PC-3 (cell line): ENCODE results near the gene FAM83E. TPM values are rescaled to one million over a fixed set of nuclear protein-coding genes. Genes with fewer than 3 reads are reported as not detected.
"Not testable (repeated sequence)": the region's sequence is repeated elsewhere in the genome, so short reads cannot be mapped to it uniquely, and the experiment has no call there.

ENCODE experiments used
- ATAC-seq: fragments of 200-7000 bp; cut with Tn5 transposase; 2 replicates; pipeline ENCODE4 v1.9.1; 2020; ENCODE audit warnings: mild to moderate bottlenecking, moderate library complexity
- BruUV-seq: library from RNA; stranded (reverse); fragments of 400-500 nt; replicated peaks from 2 replicates; lab custom pipeline; 2021; lab: Mats Ljungman, UMichigan
- CTCF ChIA-PET: fragments of 300-600 bp; sonication (Branson Sonifier 250); formaldehyde crosslinking; loops from one replicate; lab custom pipeline; 2022; ENCODE audit warnings: antibody characterized with exemption; lab: Charles Lee
- POLR2A ChIA-PET: fragments of 300-600 bp; sonication (Branson Sonifier 250); formaldehyde crosslinking; loops from one replicate; lab custom pipeline; 2022; ENCODE audit warnings: antibody characterized with exemption; ENCODE audit not compliant: unreplicated experiment; lab: Charles Lee
- DNase-seq: peaks from one replicate; pipeline ENCODE4 v3.0.0-alpha.2; 2015
- H2AFZ ChIP-seq: fragments of 300-600 bp; sonication (generic); 2 replicates; pipeline ENCODE4 v1.6.0; 2016; ENCODE audit warnings: antibody characterized with exemption, low read length
- H3F3A ChIP-seq: fragments of 300-600 bp; sonication (generic); one replicate; pipeline ENCODE4 v1.6.0; 2017; ENCODE audit warnings: antibody characterized with exemption, low read length, control low read depth, mild to moderate bottlenecking; ENCODE audit not compliant: unreplicated experiment
- H3K27ac ChIP-seq: fragments of 300-600 bp; sonication (generic); 2 replicates; pipeline ENCODE4 v1.5.1; 2016; ENCODE audit warnings: mild to moderate bottlenecking, low read length
- H3K27me3 ChIP-seq: fragments of 300-600 bp; sonication (generic); 2 replicates; pipeline ENCODE4 v1.6.1; 2016; ENCODE audit warnings: low read length, mixed read lengths
- H3K36me3 ChIP-seq: fragments of 300-600 bp; sonication (generic); 2 replicates; pipeline ENCODE4 v1.6.1; 2016; ENCODE audit warnings: low read depth, mixed run types, low read length, mixed read lengths
- H3K4me1 ChIP-seq: fragments of 300-600 bp; sonication (generic); 2 replicates; pipeline ENCODE4 v1.5.1; 2016; ENCODE audit warnings: low read length; ENCODE audit not compliant: insufficient read depth
- H3K4me2 ChIP-seq: fragments of 300-600 bp; sonication (generic); 2 replicates; pipeline ENCODE4 v1.6.0; 2016; ENCODE audit warnings: low read length
- H3K4me3 ChIP-seq: fragments of 300-600 bp; sonication (generic); 2 replicates; pipeline ENCODE4 v1.5.1; 2016; ENCODE audit warnings: mild to moderate bottlenecking, low read length, mixed read lengths
- H3K79me2 ChIP-seq: fragments of 300-600 bp; sonication (generic); 2 replicates; pipeline ENCODE4 v1.6.1; 2017; ENCODE audit warnings: low read length, mixed read lengths
- H3K9ac ChIP-seq: fragments of 300-600 bp; sonication (generic); 2 replicates; pipeline ENCODE4 v1.6.0; 2016; ENCODE audit warnings: mild to moderate bottlenecking, low read length
- H3K9me2 ChIP-seq: fragments of 300-600 bp; sonication (generic); replicated peaks from 2 replicates; pipeline ENCODE4 v1.6.1; 2016; ENCODE audit warnings: mixed run types, low read length, mixed read lengths
- H3K9me3 ChIP-seq: fragments of 300-600 bp; sonication (generic); 2 replicates; pipeline ENCODE4 v1.6.1; 2016; ENCODE audit warnings: low read length, mixed read lengths
- H4K20me1 ChIP-seq: fragments of 300-600 bp; sonication (generic); 2 replicates; pipeline ENCODE4 v1.6.1; 2016; ENCODE audit warnings: low read length, mixed read lengths
- CTCF ChIP-seq: fragments of 300-600 bp; sonication (generic); conservative IDR thresholded peaks from 2 replicates; pipeline ENCODE4 v1.5.1; 2017; ENCODE audit warnings: antibody characterized with exemption, low read depth, mild to moderate bottlenecking, low read length
- EZH2 ChIP-seq: fragments of 300-600 bp; sonication (generic); IDR thresholded peaks from one replicate; pipeline ENCODE4 v1.6.1; 2017; ENCODE audit warnings: antibody characterized with exemption, mild to moderate bottlenecking, low read length; ENCODE audit not compliant: unreplicated experiment
- EZH2phosphoT487 ChIP-seq: fragments of 300-600 bp; sonication (generic); IDR thresholded peaks from 2 replicates; pipeline ENCODE4 v1.6.1; 2018; ENCODE audit warnings: mild to moderate bottlenecking, antibody characterized with exemption, low read length, borderline replicate concordance
- intact Hi-C: fragments of 100-400 bp; cut with micrococcal nuclease; formaldehyde crosslinking; loops from 2 replicates; pipeline ENCODE4 v1.9.0; 2023
- total RNA-seq: library from RNA; depleted of rRNA; stranded (reverse); fragments of >200 nt; gene quantifications from 2 replicates; pipeline ENCODE4 v1.2.3, GENCODE V29; 2014

Gene FAM83E
- total RNA-seq, 1 experiment from 2014 or later = 4.6 TPM

- H3K4me1 ChIP-seq = peaks cover 24% of the 10 kb centered on the region
- no peaks in the 10 kb centered on the region for H3K79me2 ChIP-seq
- H3K27ac ChIP-seq = no peak overlapping the region
- peaks cover 3% of the 10 kb centered on the region for H3F3A ChIP-seq
- ATAC-seq (no peak), DNase-seq (no peak)
- POLR2A ChIA-PET = interaction anchor here (0.7 kb wide), 1 partner anchor 14 kb away, joined by 5 read pairs; the partner anchor contains the start of gene SPHK2
- H3K9me2 ChIP-seq = no peaks in the 10 kb centered on the region
- no TSS peak for BruUV-seq
- H2AFZ ChIP-seq = no peak overlapping the region
- H3K9ac ChIP-seq = no peak overlapping the region
- no peak overlapping the region; the same call in 1 of the 2 replicates for H3K4me2 ChIP-seq
- H3K27me3 ChIP-seq = no peaks in the 10 kb centered on the region
- no peaks in the 10 kb centered on the region for H3K9me3 ChIP-seq
- H4K20me1 ChIP-seq = no peaks in the 10 kb centered on the region
- CTCF ChIA-PET = no interaction called here
- no peak overlapping the region for H3K4me3 ChIP-seq
- no peaks in the 10 kb centered on the region for H3K36me3 ChIP-seq
- no peak for TF ChIP-seq EZH2
- TF ChIP-seq EZH2phosphoT487 = no peak
- no peak for TF ChIP-seq CTCF
- intact Hi-C loops = no loop called here
Measured at GRCh38 chr19:48633148-48634035, 18.5 kb upstream of the FAM83E start.

- Histone ChIP-seq H3K27ac (no peak overlapping the region), H4K20me1 (no peaks in the 10 kb centered on the region), H3K4me2 (no peak overlapping the region), H3K9me3 (no peaks in the 10 kb centered on the region), H3F3A (peaks cover 3% of the 10 kb centered on the region), H2AFZ (no peak overlapping the region), H3K9me2 (no peaks in the 10 kb centered on the region), H3K79me2 (no peaks in the 10 kb centered on the region), H3K4me1 (peaks cover 21% of the 10 kb centered on the region), H3K36me3 (no peaks in the 10 kb centered on the region), H3K4me3 (no peak overlapping the region), H3K27me3 (no peaks in the 10 kb centered on the region), H3K9ac (no peak overlapping the region)
- DNase-seq (no peak), ATAC-seq (no peak)
- TF ChIP-seq CTCF (no peak), EZH2 (no peak), EZH2phosphoT487 (no peak)
- CTCF ChIA-PET = no interaction called here
- no TSS peak for BruUV-seq
- intact Hi-C loops = no loop called here
- POLR2A ChIA-PET = interaction anchor here (0.7 kb wide), 1 partner anchor 13 kb away, joined by 5 read pairs; the partner anchor contains the start of gene SPHK2
Measured at GRCh38 chr19:48632692-48633147, 17.8 kb upstream of the FAM83E start.

- H3F3A ChIP-seq, H3K36me3 ChIP-seq, H4K20me1 ChIP-seq, H3K9me3 ChIP-seq, H3K9ac ChIP-seq, H3K27ac ChIP-seq, H3K4me2 ChIP-seq, intact Hi-C loops, H3K9me2 ChIP-seq, BruUV-seq, H2AFZ ChIP-seq, CTCF ChIA-PET, H3K27me3 ChIP-seq, DNase-seq, H3K4me3 ChIP-seq, ATAC-seq, H3K79me2 ChIP-seq: not testable (repeated sequence)
- peaks cover 20% of the 10 kb centered on the region for H3K4me1 ChIP-seq
- POLR2A ChIA-PET = interaction anchor here (0.7 kb wide), 1 partner anchor 13 kb away, joined by 5 read pairs; the partner anchor contains the start of gene SPHK2
Measured at GRCh38 chr19:48632286-48632685, 17.4 kb upstream of the FAM83E start.
